ENCODE results near the gene TBR1.

The TBR1 gene

DNA sequence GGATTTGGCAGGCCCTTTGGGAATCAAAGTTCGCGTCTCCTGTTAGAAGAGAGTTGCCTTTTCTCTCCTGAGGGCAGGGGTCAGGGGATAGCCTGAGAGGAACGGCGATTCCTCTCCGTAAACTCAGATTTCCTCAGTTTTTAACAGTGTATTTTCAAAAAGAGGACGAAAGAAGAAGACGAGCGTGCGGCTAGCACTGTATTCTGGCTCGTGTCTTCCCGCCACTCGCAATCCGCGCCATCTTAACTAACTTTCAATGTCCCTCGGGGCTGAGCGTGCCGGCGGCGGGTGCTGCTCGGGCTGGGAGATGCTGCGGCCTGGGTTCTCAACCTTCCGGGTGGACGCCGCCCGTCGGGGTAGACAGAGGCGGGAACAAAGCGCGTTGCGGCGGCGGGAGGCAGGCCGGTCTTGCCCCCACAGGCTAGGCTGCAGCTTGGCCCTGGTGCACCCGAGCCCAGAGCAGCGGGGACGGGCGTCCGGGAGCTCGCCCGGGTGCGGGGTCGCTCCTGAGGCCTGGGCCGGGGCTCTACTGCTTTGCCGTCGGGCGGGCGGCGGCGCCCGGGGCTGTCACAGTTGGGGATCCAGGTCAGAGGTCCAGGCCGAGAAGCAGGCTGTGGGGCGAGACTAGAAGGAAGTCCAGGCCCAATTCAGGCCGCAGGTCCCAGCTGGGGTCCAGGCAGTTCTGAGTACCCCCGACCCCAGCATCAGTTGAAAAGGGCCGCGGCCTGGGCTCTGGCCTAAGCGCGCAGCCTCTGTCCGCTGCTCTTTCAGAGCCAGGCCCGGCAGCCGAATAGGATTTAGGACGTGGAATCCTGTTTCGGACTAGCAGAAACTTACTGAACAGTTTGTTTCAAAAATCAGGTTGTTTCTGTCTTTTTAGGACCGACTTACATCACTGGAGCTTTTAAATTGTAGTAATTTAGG lies 11.8 kb downstream of the TBR1 start:
- no peak for DNase-seq

DNA sequence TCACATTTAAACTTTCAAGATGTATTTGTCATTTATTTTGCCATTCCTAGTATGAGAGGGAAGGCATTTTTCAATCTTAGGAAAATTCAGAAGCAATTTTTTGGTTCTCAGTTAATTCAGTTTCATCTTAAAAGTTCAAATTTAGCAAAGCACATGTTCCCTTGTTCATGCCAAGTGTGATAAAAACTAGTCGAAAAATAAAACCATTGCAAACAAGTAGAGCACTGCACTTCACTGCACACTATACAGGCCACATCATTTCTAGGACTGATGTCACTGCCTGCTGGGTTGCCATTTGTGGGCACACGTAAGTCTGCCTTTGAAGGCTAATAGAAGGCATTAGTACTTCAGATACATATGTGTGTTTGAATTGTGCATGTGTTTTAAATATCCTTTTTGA lies 14.3 kb downstream of the TBR1 start:
- DNase-seq, result no peak

DNA sequence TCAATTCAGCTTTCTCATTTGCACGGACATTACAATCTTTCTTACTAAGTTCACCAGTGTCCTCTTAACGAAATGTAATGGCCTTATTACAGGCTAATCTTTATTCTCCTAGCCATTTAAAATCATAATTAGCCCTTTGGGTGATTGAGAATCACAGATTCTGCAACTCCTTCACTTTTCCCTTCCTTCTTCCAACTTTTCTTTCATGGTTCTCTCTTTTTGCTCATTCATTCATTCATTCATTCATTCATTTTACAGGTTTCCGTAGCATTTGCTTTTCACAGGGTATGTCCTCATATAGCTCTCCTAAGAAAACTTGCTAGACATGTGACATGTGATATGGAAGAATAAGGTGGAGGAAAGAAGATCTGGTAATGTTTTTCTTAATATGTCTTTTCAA lies 16.0 kb downstream of the TBR1 start:
- DNase-seq, result no peak

DNA sequence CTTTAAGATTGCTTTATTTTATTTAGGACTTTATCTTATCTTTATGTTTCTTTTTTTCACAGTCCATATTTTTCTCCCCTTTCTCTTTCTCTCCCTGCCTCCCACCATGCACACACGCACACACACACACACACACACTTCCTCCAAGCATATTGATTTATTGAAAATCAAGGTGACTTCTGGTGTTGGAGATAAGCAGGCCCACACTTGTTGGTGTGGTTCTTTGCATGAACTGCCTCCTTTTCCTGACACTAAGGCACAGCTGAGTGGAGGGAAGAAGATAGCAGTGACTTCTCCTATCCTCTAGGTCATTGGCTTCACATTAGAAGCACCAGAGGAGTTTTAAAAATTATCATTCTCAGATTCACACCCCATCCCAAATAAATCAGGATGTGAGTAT lies 18.0 kb downstream of the TBR1 start:
- DNase-seq, result no peak

DNA sequence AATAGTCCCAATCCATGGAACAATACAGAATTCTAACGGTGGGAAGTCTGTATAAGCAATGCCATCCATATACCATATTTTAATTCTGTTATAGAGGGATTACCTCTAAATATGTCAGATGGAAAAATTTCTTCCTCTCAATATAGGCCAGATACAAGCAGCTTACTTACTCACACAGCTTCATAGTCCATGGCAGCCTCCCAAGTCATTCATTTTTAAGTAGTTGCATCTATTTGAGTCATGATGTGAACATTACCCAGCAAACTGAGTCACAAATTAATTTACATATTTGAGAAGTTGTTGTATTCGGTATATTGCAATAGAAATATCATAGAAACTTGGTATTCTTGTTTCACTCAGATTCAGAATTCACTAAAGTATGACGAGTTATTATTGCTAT lies 20.3 kb downstream of the TBR1 start:
- no peak for DNase-seq

DNA sequence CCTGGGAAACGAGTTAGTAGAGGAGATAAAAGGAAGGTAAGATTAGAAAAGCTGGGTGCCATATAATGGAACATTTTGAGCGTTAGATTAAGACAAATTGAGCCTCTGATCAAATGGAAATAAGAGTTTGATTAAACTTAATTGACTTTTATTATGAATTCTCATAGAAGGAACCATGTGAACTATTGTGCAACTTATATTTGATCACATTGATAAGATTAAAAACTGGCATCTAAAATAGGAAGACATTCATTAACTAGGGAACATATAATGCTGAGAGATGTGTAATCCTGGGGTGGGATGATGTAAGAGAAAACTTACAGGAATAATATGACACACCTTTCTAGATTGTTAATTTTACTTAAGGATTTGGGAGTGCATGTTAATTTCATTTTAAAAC lies 22.5 kb downstream of the TBR1 start:
- DNase-seq, result no peak

DNA sequence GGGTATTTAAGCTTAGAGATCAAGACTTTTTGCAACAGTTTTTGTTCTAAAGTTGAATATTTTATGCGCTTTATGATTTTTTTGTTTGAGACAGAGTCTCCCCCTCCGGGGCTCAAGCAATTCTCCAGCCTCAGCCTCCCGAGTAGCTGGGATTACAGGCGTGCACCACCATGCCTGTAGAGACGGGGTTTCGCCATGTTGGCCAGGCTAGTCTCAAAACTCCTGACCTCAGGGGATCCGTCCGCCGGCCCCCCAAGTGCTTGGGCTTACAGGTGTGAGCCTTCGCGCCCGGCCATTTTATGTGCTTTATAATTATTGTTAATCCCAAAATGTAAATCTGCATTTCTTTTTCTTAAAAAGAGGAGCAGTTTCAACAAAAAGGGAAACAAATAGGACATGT lies 29.0 kb downstream of the TBR1 start:
- no peak for DNase-seq

DNA sequence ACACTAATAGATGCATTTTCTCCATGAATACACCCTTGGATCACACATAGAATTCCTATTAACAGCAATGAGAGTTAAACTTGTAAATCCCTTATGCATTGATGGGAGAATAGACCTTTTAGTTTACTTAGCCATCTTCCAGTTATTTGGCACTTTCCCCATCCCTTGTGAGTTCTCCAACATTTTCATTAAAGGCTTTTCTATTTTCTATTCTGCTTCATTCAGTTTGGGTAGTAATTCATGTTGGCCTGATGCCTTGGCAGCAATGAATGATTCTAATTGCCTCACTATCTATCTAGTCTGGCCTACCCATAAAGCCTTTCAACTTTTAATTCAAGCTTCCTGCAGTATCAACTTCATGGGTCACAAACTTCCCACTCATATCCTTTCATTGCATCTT lies 32.3 kb downstream of the TBR1 start:
- DNase-seq, result no peak

DNA sequence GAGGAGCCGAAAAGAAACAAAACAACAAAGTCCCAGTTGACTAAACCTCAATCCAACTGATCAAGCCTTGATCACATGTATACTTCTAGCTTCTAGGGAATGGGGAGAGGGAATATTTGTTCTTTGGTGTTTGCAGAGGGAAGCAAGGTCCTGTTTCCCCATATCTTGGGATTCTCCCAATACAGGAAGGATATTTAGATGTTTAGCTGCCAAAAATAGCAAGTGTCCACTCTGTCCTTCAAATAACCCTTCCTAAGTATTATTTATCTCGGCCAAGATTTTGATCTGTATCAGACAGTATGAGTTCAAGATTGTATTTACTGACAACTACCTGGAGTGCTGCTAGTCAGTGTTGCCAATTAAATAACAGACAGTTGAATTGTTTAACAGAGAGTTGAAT lies 55.5 kb downstream of the TBR1 start:
- DNase-seq, result no peak

DNA sequence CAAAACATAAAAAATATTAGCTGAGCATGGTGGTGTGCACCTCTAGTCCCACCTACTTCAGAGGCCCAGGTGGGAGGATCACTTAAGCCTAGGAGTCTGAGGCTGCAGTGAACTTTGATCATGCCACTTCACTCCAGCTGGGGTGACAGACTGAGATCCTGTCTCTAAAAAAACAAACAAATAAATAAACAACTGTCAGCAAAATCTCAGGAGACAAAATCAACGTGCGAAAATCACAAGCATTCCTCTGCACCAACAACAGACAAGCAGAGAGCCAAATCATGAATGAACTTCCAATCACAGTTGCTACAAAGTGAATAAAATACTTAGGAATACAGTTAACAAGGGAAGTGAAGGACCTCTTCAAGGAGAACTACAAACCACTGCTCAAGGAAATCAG lies 58.8 kb downstream of the TBR1 start:
- no peak for DNase-seq

Data from activated CD4-positive, alpha-beta T cell treated with anti-CD3 and anti-CD28 coated beads, Interleukin-2, amount 50 U/mL, for 4 hours (primary cell).